ENCODE results near the gene GDA.
"Not testable (repeated sequence)": the region's sequence is repeated elsewhere in the genome, so short reads cannot be mapped to it uniquely, and the experiment has no call there.

The GDA gene

DNA sequence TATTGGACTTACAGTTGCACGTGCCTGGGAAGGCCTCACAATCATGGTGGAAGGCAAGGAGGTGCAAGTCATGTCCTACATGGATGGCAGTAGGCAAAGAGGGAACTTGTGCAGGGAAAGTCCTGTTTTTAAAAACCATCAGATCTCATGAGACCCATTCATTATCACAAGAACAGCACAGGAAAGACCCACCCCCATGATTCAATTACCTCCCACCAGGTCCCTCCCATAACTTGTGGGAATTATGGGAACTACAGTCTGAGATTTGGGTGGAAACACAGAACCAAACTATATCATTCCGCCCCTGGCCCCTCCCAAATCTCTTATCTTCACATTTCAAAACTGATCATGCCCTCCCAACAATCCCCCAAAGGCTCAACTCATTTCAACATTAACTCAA is 140.2 kb downstream of the GDA start:
- no peak for DNase-seq

DNA sequence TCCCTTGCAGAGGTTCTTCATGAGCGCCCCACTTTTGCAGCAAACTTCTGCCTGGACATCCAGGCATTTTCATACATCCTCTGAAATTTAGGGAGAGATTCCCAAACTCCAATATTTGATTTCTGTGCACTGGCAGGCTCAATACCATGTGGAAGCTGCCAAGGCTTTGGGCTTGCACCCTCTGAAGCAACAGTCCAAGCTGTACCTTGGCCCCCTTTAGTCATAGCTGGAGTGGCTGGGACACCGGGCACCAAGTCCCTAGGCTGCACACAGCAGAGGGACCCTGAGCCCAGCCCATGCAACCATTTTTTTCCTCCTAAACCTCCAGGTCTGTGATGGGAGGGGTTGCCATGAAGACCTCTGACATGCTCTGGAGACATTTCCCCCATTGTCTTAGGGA is 141.1 kb downstream of the GDA start:
- no peak for DNase-seq

DNA sequence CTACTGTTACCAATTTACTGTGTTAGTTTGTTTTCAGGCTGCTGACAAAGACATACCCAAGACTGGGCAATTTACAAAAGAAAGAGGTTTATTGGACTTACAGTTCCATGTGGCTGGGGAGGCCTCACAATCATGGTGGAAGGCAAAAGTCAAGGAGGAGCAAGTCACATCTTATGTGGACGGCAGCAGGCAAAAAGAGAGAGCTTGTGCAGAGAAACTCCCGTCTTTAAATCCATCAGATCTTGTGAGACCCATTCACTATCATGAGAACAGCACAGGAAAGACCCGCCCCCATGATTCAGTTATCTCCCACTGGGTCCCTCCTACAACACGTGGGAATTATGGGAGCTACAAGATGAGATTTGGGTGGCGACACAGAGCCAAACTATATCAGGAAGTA is 142.3 kb downstream of the GDA start:
- not testable (repeated sequence) for DNase-seq

DNA sequence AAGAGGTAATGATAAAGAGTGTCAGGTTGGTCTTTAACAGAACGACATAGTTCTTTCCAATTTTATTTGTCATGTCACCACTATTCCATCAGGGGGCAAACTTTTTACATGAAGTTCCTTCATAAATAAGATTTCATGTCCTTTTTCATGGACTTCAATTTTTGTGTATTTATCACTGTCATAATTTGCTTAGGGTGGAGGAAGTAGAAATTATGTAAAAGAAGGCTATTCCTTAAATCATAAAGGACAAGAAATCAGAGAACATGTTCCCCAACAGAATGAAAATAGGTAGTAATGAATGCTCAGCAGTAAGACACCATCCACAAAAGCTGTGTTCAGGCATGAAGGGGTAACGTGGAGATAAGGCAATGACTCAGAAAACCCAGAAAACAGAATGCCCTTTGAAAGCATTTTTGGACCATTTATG is 143.0 kb downstream of the GDA start:
- DNase-seq, result no peak

DNA sequence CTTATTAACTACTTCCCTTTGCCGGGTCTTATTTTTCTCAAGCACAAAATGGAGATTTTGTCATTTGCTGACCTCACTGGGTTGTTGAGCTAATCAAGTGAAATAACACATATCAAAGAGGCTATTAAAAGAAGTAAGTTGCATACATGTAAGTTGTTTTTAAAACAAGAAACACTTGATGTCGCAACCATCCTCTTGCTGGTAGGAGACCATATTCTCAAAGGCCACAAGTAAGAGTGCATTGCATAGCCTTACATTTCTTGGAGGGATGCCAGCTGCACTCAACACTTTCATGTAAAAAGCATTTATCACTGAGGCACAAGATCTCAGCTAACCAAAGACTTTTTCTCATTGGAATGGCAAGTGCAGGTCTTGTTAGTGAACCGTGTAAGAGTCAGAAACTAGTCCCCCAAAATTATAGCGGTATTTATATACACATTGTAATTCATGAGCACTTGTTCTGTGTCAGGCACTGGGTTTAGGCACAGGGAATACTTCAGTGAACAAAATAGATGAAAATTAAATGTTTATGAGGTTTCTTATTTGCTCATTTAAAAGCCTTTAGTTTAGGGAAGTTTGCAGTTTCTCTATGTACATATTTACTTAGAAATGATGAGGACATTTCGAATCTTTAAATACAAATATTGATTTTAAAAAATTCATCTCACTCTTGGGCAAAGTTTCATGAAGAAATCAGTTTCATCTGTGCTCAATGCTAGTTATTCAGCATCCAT is 143.8 kb downstream of the GDA start:
- no peak for DNase-seq

DNA sequence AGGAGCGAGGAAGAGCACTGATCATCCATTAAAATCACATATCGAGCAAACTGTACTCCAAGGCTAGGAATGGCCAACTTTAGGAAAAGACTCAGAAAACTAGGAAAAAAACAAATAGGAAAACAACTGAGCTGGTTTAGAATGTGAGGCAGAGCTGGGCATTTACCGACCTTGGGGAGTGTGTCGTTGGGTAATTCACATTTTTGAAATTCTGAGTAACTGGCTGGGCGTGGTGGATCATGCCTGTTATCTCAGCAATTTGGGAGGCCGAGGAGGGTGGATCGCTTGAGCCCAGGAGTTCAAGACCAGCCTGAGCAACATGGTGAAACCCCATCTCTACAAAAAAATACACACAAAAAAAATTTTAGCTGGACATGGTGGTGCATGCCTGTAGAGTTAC is 145.7 kb downstream of the GDA start:
- DNase-seq, result no peak

DNA sequence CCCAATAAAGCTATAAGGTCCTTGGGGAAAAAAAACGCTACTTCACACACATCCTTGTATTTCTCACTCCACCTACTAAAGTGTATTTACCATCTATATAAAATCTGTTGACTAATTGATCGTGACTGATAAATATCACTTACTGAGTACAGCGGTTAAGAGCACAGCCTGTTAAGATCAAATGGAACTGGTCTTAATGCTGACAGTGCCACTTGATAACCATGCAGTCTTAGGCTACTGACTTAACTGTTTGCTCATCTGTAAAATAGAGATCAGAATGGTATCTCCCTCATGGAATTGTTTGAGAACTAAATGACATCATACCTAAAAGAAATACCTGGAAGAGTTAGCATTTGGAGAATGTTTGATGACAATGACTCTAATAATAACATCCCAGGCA is 148.3 kb downstream of the GDA start:
- no peak for DNase-seq

DNA sequence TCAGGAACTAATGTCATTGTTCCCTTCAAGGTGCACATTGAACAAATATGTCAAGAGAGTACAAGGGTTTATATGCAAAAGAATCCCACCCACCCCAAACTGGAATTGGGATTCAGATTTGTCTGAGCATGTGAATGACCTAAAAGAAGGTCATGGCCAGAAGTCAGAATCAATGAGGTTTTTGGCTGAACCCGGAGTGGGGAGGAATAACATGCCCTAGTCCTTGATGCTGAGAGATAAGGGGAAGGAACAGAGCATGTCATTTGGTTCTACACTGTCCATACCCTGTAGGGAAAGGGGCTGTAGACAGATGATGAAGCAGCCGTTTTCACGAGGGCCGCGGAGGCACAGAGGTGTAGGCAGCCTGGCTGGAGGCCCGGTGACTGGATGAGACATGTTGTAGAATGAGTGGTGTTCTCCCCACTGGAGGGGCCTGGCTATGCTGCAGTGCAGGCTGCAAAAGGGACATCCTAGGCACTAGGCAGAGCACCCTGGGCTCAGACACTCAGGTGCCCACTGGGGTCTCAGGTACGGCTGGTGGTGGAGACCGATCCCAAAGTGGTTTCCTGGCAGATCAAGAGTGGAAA is 149.9 kb downstream of the GDA start:
- no peak for DNase-seq

DNA sequence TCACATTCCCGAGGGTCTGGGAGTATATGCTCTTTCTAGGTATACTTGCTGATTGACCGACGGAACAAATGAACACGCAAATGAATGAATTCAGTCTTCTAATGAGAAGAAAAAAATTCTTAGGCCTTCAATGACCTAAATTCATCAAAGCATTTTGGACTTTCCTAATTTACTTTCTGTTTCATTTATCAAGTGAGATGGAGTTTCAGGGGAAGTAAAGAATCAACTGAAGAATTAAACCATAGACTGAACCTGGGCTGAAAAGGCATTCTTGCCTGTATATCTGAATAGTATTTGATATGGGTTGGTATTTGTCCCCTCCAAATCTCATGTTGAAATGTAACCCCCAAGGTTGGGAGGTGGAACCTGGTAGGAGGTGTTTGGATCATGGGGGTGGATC is 151.6 kb downstream of the GDA start:
- DNase-seq, result no peak
